Left ventricle myocardium superior (tissue), 1 donor: ENCODE data around the gene KRT71. TPM values are rescaled to one million over a fixed set of nuclear protein-coding genes. Genes with fewer than 3 reads are reported as not detected.

Source experiments
- total RNA-seq: library from RNA; stranded (reverse); fragmentation: NEBNext Ultra II Directional; extraction: Animal tissue kit (Norgen Biotek cat#: 25700); gene quantifications from one replicate; pipeline ENCODE4 v1.2.1, GENCODE V29; 2021
- donor health status: DM: no; HTN: yes; CAD: no; lungs with severe emphysema.

Gene KRT71
- total RNA-seq, 1 donor from 2014 or later: not detected

Other genes starting within 250 kb of the KRT71 start
- gene KRT83, start 231.7 kb downstream of the KRT71 start, total RNA-seq: not detected
- gene KRT85, start 185.7 kb downstream of the KRT71 start, total RNA-seq: not detected
- gene KRT84, start 167.5 kb downstream of the KRT71 start, total RNA-seq: not detected
- not detected for gene KRT82, start 146.8 kb downstream of the KRT71 start, total RNA-seq
- not detected for gene KRT75, start 118.8 kb downstream of the KRT71 start, total RNA-seq
- not detected for gene KRT6B, start 101.0 kb downstream of the KRT71 start, total RNA-seq
- gene KRT6C, start 79.3 kb downstream of the KRT71 start, total RNA-seq: not detected
- 0.27 TPM for gene KRT6A, start 59.9 kb downstream of the KRT71 start, total RNA-seq
- 1.1 TPM for gene KRT5, start 32.8 kb downstream of the KRT71 start, total RNA-seq
- gene KRT74, start 20.7 kb upstream of the KRT71 start, total RNA-seq: not detected
- gene KRT72, start 48.3 kb upstream of the KRT71 start, total RNA-seq: not detected
- not detected for gene KRT73, start 65.4 kb upstream of the KRT71 start, total RNA-seq
- not detected for gene KRT2, start 99.1 kb upstream of the KRT71 start, total RNA-seq
- 0.15 TPM for gene KRT1, start 127.3 kb upstream of the KRT71 start, total RNA-seq
- not detected for gene KRT77, start 150.4 kb upstream of the KRT71 start, total RNA-seq
- not detected for gene KRT76, start 224.2 kb upstream of the KRT71 start, total RNA-seq
- not detected for gene KRT3, start 243.0 kb upstream of the KRT71 start, total RNA-seq